ENCODE data around the gene AUTS2.

AUTS2 gene

GRCh38 chr7:69817121-69817520 lies 218.8 kb downstream of the AUTS2 start:
- DNase-seq (ENCODE audit: low read depth, low spot score), result no peak

- no peak for DNase-seq (ENCODE audit: low read depth, low spot score)
Measured at GRCh38 chr7:69817841-69818635, 219.8 kb downstream of the AUTS2 start.

- DNase-seq (ENCODE audit: low read depth, low spot score), result no peak
Measured at GRCh38 chr7:69818636-69819332, 220.5 kb downstream of the AUTS2 start.

- no peak for DNase-seq (ENCODE audit: low read depth, low spot score)
Measured at GRCh38 chr7:69819333-69819705, 221.0 kb downstream of the AUTS2 start.

- DNase-seq (ENCODE audit: low read depth, low spot score), result no peak
Measured at GRCh38 chr7:69820479-69821192, 222.4 kb downstream of the AUTS2 start.

- no peak for DNase-seq (ENCODE audit: low read depth, low spot score)
Measured at GRCh38 chr7:69822386-69822785, 224.1 kb downstream of the AUTS2 start.

- no peak for DNase-seq (ENCODE audit: low read depth, low spot score)
Measured at GRCh38 chr7:69823151-69823744, 225.0 kb downstream of the AUTS2 start.

GRCh38 chr7:69825113-69825972 lies 227.1 kb downstream of the AUTS2 start:
- DNase-seq (ENCODE audit: low read depth, low spot score), result no peak

- DNase-seq (ENCODE audit: low read depth, low spot score), result no peak
Measured at GRCh38 chr7:69826283-69826682, 228.0 kb downstream of the AUTS2 start.

GRCh38 chr7:69827140-69827539 lies 228.9 kb downstream of the AUTS2 start:
- DNase-seq (ENCODE audit: low read depth, low spot score), result no peak

GRCh38 chr7:69827558-69827957 lies 229.3 kb downstream of the AUTS2 start:
- DNase-seq (ENCODE audit: low read depth, low spot score), result no peak

- no peak for DNase-seq (ENCODE audit: low read depth, low spot score)
Measured at GRCh38 chr7:69832356-69832755, 234.1 kb downstream of the AUTS2 start.

GRCh38 chr7:69833964-69834363 lies 235.7 kb downstream of the AUTS2 start:
- no peak for DNase-seq (ENCODE audit: low read depth, low spot score)

GRCh38 chr7:69836702-69837101 lies 238.4 kb downstream of the AUTS2 start:
- DNase-seq (ENCODE audit: low read depth, low spot score), result no peak

- DNase-seq (ENCODE audit: low read depth, low spot score), result no peak
Measured at GRCh38 chr7:69837387-69838068, 239.3 kb downstream of the AUTS2 start.

- no peak for DNase-seq (ENCODE audit: low read depth, low spot score)
Measured at GRCh38 chr7:69839782-69840181, 241.5 kb downstream of the AUTS2 start.

GRCh38 chr7:69840248-69840647 lies 242.0 kb downstream of the AUTS2 start:
- DNase-seq (ENCODE audit: low read depth, low spot score), result no peak

GRCh38 chr7:69843653-69844052 lies 245.4 kb downstream of the AUTS2 start:
- no peak for DNase-seq (ENCODE audit: low read depth, low spot score)

GRCh38 chr7:69844264-69844868 lies 246.1 kb downstream of the AUTS2 start:
- no peak for DNase-seq (ENCODE audit: low read depth, low spot score)
